Dermis microvascular lymphatic vessel endothelial cell (primary cell): ENCODE data around the gene PSMB10. TPM values are rescaled to one million over a fixed set of nuclear protein-coding genes. Genes with fewer than 3 reads are reported as not detected.
"Not testable (repeated sequence)": the region's sequence is repeated elsewhere in the genome, so short reads cannot be mapped to it uniquely, and the experiment has no call there.

Experiments used
- DNase-seq, 2 donors: peaks; one replicate each; pipeline versions ENCODE4 v3.0.0 to v3.0.0-alpha.2; 2010; ENCODE audit warnings: low read depth in 2 of 2
- total RNA-seq: library from RNA; depleted of rRNA; stranded (reverse); fragments of >200 nt; gene quantifications from 2 replicates; pipeline ENCODE4 v1.2.1, GENCODE V29; 2014

Gene PSMB10
- total RNA-seq, 1 donor from 2014 or later, result 76.5 TPM

DNA sequence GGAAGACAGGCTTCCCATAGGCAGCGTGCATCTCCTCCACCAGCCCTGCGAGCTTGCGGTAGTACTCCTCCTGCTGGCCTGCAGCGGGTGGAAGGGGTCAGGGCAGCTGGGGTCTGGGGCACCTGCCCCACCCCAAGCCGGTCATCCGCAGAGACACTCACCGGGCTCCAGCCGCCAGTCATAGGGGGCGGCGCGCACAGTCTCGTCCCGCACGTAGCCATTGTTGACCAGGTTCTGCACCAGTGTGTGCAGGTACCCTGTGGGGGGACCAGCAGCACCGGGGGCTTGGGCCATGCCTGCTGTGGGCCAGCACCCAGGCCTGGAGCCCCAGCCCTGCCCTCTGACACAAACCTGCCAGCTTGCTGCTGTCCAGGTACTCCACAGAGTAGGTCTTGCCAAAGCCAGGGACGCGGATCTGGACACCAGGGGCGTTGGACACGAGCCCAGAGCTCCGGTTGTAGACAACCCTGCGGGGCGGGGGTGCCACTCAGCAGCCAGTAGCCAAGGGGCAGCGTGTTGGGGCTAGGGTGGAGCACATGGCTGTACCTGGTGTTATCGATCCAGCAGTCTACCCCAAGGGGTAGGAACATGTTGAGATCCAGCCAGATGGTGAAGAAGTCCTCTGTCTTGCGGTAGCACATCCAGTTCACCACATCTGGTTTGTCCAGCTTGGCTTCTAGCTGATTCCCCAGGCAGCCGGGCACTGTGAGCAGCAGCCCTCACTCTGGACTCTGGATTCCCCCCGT, 6.0 kb upstream of the PSMB10 start:
- DNase-seq, result no peak

DNA sequence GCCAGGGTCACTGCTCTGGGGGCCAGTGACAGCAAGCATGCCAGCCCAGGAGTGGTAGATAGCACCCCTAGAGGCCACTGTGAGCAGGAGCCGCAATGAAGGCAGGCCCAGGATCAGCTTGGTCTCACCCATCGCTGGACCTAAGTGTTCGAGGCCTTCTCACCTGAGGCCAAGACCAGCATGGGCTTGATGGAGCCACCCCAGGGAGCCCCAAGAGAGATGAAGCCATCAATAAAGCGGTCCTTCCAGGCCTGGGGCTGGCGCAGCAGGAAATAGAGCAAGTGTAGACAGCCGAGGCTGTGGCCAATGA, 5.5 kb upstream of the PSMB10 start:
- peak in 1 of 2 donors; percentile 39 for DNase-seq

DNA sequence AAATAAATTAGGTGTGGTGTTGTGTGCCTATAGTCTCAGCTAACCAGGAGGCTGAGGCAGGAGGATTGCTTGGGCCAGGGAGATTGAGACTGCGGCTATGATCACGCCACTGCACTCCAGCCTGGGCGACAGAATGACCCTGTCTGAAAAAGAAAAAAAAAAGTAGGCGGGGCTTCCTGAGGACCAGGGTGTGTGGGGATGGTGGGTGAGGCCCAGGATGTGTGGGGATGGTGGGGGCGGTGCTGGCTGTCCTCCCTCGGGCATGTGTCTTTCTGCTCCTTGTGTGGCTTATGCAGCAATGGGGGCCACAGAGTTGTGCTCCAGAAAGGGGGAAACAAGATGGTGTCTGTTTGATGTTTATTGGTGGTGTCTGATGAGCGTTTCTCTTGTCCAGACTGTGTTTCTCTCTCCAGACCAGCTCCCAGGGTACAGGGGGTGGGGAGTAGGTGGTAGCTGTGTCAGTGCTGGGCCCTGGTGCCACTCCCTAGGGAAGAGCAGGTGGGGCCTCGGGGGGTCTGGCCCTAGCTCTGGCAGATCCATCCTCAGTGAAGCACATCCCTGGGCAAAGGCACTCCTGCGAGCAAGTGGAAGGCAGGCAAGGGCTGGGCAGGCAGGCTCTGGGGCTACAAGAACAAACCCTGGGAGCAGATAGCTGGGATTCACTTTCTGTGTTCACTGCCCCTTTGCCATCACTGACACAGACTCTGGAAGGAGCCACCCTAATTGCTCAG, 5.0 kb upstream of the PSMB10 start:
- DNase-seq, result no peak

DNA sequence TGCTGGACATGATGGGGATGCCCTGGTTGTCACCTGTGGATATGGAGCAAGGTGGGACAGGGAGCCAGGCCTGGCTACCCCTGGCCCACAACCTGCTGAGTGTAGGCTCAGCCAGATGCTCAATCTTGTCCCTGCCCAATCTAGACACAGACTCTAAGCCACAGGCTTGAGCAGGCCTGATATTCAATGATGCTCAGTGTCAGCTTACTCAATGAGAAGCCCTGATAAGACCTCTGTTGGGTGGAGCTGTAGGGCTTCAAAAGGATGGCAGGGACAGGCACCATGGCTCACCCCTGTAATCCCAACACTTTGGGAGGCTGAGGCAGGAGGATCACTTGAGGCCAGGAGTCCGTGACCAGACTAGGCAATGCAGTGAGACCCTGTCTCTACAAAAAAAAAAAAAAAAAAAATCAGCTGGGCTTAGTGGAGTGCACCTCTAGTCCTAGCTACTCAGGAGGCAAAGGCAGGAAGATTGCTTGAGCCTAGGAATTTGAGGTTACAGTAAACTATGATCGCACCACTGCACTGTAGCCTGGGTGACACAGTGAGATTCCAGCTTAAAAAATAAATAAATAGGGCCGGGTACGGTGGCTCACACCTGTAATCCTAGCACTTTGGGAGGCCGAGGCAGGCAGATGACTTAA, 3.9 kb upstream of the PSMB10 start:
- DNase-seq, result no peak

DNA sequence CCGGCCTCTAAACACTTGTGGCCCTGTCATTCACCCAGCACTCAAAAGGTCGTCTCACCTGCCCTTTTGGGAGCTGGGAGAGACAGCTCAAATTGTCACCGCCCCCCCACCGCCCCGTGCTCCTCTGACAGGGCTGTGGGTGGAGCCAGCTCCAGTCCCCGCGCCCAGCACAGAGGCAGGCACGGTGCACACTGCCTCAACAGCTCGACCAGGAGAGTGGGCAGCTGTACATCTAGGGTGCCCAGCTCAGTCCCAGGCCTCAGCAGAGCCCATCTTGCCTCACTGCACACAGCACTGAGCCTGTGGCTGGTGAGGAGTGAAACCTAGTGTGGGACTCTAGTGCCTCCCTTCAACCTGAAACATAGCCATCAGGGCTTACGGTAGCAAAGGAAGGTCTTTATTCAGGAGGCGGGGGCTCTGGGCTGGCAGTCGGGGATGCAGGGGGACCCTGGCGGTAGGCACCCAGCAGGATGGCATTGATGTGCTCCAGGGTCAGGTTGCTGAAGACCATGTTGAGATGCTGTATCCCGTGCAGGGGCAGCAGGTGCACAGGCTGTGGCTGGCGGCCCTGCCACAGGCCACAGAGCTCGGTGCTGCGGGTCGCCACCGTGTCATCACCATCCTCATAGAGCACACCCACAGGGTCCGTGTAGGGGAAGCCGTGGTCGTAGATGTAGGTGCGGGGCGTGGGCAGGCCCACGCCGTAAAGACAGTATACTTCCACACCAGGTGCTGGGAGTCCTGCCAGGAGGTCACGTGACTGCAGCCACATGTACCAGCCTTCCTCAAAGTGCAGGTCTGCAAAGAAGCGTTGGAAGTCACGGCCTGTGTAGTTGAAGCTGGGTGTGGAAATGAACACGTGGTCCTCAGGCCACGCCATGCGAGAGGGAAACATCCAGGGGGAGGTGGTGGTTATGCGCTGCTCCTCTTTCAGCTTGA, 3.1 kb upstream of the PSMB10 start:
- no peak for DNase-seq

DNA sequence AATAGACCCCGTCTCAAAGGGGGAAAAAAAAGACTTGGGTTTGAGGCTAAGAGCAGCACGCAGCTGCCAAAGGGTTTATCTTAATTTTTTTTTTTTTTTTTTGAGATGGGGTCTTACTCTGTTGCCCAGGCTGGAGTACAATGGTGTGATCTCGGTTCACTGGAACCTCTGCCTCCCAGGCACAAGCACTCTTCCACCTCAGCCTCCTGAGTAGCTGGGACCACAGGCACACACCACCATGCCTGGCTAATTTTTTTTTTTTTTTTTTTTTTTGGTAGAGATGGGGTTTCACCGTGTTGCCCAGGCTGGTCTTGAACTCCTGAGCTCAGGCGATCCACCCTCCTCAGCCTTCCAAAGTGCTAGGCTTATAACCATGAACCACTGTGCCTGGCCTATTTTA, 1.1 kb upstream of the PSMB10 start:
- not testable (repeated sequence) for DNase-seq

DNA sequence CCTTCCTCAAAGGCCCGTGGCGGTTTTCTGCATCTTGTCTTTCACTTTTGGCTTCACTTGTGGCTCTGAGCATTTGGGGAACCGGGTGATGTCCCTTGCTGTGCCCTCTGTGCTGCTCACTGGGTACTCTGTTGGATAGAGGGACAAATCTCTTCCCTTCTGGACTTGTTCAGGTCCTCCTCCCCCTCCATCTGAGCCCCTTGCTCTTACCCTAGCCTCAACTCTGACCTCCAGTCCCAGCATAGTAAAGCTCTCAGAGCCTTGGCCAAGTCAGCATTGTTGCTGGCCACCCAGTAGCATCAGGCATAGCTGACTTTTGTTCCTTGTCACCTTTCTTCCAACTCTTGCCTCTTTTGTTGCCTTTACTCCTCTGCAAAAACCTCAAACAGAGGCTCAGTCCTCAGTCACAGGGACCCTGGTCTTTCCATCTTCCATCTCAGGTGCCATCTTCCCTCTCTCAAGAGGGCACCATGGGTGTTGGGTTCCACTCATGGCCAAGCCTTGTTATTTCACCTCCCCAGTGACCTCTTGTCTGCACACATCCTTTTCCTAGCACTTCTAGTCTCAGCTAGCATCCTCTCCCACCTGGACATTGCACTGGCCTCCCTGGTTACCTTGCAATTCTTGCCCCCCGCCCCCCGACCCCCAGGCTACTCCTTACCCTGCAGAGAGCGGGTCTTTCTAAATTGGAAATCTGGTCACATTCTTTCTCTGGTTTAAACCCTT, 393 bp upstream of the PSMB10 start:
- DNase-seq, result no peak

DNA sequence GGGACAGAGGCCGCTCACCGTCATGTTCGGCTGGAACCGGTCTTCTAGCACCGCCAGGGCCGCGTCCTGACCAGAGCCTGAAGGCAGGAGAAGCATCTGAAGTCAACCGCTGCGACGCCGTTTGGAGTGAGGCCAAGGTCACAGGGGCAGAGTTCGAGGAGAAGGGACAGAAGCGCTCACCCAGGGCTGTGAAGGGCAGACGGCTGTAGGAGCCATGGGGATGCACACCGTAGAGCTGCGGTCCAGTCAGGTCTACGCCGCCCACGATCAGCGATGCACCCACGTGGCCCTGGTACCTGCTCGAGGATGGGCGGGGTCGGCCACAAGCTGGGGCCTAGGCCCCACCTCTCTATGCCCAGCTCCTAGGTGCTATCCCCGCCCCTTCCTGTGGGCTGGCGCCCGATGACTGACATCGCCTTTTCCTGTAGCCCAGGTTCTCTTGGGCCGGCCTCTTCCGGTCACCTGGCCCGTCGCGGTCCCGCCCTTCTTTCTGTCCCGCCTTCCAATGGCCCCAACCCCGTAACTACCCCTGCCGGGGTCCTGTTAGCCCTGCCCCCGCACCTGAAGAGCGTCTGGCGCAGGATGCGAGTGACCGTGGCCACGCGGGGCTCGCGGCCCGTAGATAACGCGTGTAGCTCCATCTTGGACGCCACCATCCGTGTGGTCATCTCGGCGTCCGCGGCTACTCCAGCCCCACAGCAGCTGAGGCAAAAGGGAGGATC, 1.1 kb downstream of the PSMB10 start:
- peak; percentile 82 to 94 for DNase-seq

DNA sequence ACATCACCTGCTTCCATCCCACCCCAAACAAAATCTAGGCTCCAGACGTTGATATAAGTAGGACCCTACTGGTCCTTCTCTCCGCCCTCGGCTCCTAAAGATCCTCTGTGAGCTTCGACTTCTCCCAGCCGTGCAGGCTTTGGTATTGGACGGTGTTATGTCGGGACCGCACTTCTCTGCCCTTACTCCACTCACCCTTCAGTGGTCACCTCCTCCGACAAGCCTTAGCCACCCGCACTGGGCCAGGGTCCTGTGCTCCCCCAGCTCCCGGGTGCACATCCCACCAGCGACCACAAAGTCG, 1.6 kb downstream of the PSMB10 start:
- no peak for DNase-seq

DNA sequence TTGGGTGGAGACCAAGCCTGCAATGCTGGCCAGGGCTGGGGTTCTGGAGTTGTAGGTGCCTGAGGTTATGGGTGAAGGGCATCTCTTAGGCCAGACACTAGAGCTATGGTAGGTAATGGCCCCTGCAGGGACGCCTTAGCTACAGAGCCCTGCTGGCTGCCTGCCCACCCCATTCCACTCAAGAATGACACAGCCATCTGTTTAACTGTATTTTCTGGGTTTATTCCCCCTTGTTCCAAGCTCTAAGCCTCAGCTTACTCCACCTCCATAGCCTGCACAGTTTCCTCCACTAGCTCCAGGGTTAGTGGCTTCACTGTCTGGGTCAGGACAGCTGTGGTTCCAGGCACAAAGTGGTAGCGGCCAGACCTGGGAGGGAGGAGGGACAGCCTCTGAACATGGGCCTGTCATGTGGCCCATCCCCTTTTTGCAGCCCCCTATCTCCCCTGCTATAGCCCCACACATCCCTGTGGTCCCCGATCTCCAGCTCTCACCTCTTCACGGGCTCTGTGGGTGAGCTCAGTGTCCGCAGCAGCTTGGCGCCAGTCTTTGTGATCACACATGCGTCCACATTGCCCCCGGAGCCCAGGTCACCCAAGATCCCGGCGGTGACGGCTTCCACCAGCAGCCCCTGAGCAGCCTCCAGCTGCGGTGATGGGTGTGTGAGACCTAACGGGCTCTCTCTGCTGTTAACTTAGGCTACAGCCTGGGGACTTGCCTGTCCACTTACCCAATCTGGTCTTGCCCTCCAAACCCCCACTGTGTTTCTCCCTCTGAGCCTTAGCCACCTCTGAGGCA, 2.1 kb downstream of the PSMB10 start:
- no peak for DNase-seq

DNA sequence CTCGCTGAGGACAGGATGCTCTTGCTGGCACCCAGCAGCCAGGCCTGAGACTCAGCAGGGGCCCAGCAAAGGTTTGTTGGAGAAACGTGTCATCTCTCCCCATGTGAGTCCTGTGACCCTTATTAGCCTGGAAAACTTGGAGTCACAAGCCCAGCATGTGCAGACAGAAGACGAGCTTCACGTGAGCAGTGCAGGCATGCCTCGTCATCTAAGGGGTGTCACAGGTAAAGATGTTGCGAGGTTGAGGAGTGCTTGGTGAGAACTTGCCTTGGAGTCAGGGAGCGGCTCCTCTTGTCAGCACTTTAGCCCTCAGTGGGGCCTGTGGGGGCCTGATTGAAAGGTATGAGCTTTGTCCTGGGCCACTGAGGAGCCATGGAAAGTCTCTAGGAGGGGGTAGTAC, 2.8 kb downstream of the PSMB10 start:
- DNase-seq, result no peak

DNA sequence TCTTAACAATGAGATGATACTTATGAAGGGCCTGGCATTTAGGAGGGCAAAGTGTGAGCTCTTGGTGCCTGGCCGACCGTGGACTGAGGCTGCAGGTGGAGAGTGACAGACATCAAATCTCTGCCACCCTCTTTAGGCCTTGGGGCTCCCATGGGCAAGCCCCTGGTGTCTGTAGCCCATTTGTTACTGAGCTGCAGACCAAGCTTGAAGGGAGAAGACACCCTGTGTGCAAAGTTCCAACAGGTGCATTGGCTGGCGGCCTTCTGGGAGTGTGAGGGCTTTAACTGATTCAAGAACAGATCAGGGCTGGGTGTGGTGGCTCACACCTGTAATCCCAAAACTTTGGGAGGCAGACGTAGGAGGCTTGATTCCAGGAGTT, 4.2 kb downstream of the PSMB10 start:
- DNase-seq, result no peak

DNA sequence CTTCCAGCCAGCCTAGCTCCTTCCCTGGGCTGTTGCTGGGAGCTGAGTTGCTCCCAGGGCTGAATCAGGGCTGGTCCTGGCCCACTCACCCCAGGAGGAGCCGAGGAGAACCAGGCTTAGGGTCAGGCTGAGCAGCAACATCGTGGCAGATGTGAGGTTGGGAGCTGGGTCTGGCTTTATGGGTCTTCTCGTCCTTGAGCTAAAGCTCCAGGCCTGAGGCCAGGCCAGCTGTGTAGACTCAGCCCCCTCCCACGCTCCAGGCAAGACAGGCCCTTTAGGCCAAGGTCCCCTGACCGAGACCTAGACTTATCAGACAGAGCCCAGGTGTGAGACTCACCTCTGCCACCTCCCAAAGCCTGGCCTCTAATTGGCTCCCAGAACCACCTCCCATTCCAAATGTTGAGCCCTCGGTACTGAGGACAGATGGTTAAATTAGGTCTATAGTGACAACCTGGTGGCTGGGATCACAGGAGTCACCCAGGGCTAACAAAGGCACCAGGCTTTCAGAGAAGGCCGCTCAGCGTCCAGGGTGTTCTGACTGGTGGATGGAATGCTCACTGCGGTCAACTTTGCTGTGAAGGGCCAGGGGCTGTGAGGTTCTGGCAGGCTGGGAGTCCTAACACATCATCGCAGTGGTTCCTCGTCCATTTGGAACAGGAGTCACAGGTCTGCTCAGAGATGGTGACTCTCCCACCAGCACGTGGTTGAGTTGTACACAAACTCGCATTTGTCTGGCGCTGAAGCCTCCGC, 4.8 kb downstream of the PSMB10 start, which contains the start of gene CTRL:
Gene CTRL (minus strand): TSS at position 151 of the 750 bp plus-strand sequence. CDS start 10 bp downstream, at position 141.
- DNase-seq, result no peak

DNA sequence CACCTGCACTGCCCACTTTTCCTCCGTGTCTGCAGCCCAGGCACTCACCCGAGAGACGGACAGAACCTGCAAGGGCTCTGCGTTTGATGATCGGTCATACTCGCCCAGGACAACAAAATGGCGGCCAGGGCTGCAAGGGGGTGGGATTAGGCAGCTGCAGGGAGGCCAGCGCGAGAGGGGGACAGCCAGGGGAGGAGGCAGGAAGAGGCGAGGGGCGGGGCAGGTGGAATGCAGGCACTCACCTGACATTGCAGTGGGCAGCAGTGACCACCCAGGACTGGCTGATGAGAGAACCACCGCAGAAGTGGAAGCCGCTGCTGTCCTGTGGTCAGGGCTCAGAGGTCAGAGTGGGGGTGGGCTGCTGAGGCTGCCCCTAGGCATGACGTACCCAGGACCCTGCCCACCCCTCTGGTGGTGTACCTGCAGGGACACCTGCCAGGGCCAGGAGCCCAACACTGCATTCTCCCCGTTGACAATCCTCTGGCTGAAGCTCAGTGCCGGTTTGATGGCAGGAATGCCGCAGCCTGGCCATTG, 5.9 kb downstream of the PSMB10 start:
- DNase-seq, result no peak

DNA sequence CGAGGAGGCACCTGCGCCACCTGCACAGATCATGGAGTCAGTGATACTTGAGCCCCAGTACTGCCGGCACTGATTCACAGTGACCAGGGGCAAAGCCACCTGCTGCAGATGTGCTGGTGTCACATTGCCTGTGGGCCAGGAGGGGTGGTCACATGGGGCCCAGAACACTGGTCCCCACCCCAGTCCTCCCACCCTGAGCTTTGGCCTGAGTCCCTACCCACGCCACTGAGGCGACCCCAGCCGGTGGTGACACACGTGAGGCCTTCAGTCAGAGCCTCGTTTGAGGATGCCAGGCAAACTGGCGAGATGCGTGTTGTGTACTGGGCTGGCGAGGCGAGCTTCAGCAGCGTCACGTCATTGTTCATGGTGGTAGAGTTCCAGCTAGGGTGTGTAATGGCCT, 6.5 kb downstream of the PSMB10 start:
- no peak for DNase-seq

DNA sequence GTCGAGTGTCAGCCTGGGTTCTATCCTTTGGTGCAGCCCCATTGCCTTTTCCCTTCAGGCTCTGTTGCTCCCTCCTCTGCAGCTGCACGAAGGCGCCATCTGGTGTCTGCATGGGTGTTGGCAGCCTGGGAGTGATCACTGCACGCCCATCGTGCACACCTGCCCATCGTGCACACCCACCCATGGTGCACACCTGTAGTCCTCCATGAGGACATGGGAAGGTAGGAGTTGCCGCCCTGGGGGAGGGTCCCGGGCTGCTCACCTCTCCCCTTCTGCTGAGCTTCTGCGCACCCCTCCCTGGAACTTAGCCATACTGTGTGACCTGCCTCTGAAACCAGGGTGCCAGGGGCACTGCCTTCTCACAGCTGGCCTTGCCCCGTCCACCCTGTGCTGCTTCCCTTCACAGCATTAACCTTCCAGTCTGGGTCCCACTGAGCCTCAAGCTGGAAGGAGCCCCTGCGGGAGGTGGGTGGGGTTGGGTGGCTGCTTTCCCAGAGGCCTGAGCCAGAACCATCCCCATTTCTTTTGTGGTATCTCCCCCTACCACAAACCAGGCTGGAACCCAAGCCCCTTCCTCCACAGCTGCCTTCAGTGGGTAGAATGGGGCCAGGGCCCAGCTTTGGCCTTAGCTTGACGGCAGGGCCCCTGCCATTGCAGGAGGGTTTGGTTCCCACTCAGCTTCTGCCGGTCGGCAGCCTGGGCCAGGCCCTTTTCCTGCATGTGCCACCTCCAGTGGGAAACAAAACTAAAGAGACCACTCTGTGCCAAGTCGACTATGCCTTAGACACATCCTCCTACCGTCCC, 7.9 kb downstream of the PSMB10 start:
- DNase-seq, result peak; percentile 54 to 68

DNA sequence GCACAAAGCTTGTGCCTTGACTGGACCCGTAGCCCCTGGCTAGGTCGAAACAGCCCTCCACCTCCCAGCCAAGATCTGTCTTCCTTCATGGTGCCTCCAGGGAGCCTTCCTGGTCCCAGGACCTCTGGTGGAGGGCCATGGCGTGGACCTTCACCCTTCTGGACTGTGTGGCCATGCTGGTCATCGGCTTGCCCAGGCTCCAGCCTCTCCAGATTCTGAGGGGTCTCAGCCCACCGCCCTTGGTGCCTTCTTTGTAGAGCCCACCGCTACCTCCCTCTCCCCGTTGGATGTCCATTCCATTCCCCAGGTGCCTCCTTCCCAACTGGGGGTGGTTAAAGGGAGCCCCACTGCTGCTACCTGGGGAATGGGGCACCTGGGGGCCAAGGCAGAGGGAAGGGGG, 8.5 kb downstream of the PSMB10 start:
- no peak for DNase-seq
